Measurements from ENCODE around the gene SPEF2.

Gene SPEF2

DNA sequence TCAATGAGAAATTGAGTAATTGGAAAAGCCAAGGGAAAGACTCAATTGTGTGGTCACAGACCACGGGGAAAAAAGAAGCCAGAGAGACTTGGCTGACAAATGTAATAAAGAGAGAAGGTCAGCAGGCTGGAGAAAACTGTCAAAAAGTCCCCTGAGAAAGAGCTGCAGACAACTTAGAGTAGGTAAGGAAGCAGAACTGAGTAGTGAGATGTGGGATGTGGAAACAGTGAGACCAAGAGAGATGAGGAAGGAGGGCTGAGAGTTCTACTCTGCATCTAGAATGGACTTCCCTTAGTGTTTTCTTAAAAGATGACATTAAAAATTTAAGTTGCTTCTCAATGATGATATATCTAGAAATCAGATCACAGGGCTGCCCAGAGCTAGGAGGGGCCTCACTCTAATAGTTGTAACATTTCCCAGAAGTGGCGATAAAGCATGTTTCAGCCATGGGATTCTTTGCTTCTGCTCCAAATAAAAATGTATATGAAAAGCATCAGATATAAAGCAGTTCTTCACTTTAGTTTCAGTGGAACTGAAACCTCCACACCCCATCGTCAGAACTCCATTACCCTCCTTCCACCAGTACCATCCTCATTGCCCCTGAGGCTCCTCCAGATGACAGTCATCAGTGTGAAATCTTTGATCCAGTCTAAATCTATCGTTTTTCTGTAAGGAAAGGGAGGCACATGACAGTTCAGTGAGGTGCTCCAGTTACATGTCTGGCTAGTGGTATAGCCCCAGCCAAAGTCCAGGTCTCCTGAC is 80.6 kb downstream of the SPEF2 start:
- no peak for DNase-seq (ENCODE audit: low read depth in 1 of 2, low spot score in 1 of 2)

DNA sequence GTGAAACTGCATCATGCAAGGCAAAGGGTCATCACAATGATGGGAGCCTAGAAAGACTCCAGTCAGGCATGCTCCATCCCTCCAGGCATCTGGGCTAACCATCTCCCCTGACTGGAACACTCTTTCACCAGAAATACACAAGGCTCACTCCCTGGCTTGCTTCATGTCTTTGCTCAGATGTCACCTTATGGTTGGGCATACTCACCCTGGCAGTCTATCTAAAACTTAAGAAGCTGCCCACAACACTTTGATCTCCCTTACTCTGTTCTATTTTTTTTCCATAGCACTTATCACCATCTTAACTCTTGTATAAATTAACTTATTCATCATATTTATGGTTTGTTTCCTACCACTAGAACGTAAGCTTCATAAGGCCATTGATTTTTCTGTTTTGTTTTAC is 90.0 kb downstream of the SPEF2 start:
- DNase-seq (ENCODE audit: low read depth in 1 of 2, low spot score in 1 of 2) = no peak

DNA sequence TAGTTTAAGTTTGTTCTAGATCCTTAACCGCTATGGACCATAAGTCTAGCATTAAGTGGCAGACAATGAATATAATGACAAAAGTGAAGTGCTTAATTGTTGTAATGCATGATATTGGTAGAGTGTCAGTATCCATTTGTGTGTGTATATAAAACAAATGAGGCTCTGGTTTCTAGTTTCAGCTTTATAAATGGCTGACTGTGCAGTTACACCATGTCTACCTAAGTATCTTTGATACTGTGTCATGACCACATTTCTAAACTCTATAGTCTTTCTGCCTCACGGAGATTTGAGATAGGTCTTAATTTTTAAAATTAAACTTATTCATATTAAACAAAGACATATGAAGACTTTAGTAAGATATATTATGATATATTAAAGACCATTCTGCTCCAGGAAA is 92.0 kb downstream of the SPEF2 start:
- no peak for DNase-seq (ENCODE audit: low read depth in 1 of 2, low spot score in 1 of 2)

DNA sequence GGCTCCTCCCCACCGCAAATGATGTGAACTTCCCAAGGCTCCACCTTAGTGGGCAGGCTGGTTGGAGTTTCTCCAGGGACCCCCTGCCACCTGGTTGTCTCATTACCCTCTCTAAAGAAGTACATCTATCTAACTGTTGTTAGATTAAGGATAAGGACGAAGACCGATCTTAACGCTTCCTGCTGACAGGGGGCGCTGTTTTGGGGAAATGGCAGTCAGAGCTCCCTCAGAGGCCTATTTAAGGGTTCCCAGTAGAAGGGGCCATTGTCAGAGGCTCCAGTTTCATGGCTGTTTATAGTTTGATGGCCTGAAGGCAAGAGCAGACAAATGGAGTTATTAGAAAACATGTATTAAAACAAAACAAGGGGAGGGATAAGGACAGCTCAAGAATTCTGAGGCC is 100.1 kb downstream of the SPEF2 start:
- DNase-seq (ENCODE audit: low read depth in 1 of 2, low spot score in 1 of 2) = no peak

DNA sequence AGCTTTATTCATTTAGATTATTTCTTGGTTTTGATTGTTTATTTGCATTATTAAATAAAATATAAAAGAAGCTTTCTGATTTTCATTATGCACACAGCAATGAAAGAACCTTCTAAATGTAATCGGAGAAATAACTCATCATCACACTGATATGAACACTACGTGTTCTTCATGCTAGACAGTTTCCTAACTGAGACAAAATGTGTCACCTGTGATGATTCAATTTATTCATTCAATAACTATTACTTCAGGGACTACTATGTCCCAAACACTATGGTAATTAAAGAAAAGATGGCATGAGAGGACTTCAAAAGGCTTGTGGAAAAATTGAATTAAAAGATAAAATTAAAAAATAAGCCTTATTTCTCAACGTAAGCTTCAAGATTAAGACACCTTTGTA is 118.1 kb downstream of the SPEF2 start:
- DNase-seq (ENCODE audit: low read depth in 1 of 2, low spot score in 1 of 2) = no peak

DNA sequence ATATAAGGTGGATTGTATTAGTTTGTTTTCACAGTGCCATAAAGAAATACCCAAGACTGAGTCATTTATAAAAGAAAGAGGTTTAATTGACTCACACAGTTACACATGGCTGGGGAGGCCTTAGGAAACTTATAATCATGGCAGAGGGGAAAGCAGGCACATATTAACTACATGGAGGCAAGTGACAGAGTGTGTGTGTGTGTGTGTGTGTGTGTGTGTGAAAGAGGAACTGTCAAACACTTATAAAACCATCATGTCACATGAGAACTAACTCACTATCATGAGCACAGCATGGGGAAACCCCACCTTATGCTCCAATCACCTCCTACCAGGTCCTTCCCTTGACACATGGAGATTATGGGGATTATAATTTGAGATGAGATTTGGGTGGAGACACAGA is 118.6 kb downstream of the SPEF2 start:
- DNase-seq (ENCODE audit: low read depth in 1 of 2, low spot score in 1 of 2) = peak in 1 of 2 donors; percentile 18

DNA sequence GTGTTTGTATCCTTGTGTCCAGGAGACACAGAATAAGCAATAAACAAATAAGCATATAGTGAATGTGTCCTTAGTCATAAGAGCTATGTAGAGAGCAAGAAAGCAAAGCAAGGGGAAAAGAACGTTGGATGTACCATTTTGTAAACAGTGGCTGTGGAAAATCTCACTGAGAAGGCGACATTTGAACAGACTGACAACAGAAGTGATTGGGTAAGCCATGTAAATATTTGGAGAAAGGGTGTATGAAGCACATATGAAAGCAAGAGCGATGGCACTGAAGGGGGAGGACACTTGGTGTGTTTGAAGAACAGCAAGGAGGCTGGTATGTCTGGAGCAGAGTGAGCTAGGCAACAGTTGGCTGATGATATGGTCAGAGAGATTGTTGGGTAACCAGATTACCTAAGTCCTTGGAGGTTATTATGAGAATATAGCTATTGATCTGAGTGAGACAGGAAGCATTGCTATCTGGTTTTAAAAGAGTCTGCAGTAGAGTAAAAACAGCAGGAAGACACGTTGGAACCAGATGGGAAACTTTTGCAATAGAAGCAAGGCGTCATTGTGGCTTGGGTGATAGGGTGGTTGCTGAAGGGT is 123.6 kb downstream of the SPEF2 start:
- DNase-seq (ENCODE audit: low read depth in 1 of 2, low spot score in 1 of 2) = no peak

DNA sequence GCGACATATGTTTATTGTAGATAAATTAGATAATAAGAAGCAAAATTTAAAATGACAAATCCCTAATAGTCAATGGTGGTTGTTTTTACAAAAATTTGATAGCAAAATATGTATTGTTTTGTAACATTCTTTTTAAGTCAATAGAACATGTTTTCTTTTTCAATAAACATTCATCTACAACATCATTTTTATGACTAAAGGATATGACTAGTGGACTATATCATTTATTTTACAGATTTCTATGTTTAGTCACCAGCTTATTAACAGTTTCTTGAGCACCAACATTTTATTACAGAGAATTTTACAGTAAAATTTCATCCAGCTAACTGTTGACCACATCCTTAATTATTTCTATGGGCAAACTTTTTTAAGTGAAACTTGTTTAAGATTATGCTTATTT is 124.3 kb downstream of the SPEF2 start:
- no peak for DNase-seq (ENCODE audit: low read depth in 1 of 2, low spot score in 1 of 2)

DNA sequence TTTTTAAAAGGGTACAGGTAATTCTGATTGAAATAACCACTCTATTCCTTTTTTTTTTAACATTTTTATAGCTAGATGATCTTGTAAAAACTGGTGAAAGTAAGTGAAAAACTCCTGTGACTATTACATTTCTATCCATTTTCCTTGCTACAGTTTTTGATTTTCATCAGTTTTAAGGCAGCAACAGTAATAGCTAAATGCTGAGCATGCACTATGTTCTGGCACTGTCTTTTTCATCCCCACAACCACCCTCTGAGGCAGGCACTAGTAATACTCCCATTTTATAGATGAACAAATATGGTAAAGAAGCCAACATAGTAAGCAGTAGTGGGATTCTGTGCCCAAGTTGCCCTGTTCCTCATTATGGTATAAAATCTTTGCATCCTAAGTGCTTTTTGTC is 126.0 kb downstream of the SPEF2 start:
- no peak for DNase-seq (ENCODE audit: low read depth in 1 of 2, low spot score in 1 of 2)

DNA sequence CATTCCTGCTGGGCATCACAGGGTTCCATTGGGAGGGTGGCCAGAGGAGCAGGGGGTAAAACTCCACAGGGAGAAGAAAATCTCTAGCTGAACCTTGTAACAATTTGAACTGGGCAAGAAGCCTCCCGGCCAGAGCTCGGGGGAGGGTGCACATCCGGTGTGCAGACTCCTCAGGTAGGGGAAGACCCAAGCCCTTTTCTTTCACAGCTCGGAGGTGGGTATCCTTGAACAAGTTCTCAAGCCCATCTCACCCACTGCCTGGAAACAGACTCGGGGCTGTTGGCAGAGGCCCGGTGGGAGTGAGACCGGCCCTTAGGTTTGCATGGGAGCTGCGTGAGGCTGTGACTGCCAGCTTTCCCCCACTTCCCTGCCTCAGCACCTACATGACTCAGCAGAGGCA is 127.5 kb downstream of the SPEF2 start:
- DNase-seq (ENCODE audit: low read depth in 1 of 2, low spot score in 1 of 2) = no peak

DNA sequence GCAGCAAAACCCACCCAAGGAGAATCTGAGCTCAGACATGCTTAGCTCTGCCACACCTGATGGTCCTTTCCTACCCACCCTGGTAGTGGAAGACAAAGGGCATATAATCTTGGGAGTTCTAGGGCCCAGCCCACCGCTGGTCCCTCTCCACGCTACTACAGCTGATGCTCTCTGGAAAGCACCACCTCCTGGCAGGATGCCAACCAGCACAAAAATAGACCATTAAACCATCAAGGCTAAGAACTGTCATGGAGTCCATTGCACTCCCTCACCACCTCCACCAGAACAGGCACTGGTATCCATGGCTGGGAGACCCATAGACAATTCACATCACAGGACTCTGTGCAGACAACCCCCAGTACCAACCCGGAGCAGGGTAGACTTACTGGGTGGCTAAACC is 128.0 kb downstream of the SPEF2 start:
- no peak for DNase-seq (ENCODE audit: low read depth in 1 of 2, low spot score in 1 of 2)

DNA sequence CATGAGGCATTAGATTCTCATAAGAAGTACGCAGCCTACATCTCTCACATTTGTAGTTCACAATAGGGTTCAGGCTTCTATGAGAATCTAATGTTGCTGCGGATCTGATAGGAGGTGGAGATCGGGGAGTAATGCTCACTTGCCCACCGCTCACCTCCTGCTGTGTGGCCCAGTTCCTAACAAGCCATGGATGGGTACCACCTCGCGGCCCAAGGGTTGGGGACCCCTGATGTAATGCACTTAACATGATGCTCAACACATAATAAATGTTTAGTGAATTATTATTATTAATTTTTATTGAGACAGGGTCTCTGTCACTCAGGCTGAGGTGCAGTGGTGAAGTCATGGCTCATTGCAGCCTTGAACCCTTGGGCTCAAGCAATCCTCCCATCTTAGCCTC is 134.3 kb downstream of the SPEF2 start:
- DNase-seq (ENCODE audit: low read depth in 1 of 2, low spot score in 1 of 2) = no peak

DNA sequence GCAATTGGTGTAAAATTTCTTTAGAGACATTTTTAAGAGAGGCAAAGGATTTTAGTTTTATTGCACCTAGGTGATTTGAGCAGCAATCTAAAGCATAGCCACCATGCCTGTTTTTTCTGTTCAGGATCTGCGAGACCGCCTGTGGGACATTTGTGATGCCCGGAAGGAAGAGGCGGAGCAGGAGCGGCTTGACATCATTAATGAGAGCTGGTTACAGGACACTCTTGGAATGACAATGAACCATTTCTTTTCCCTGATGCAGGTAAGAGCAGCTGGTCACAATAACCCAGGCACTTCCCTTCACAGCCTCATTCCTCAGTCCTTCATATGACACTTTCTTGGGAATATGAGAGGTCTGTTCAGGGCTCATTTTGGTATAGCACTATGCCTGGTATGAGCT is 135.8 kb downstream of the SPEF2 start:
- no peak for DNase-seq (ENCODE audit: low read depth in 1 of 2, low spot score in 1 of 2)

DNA sequence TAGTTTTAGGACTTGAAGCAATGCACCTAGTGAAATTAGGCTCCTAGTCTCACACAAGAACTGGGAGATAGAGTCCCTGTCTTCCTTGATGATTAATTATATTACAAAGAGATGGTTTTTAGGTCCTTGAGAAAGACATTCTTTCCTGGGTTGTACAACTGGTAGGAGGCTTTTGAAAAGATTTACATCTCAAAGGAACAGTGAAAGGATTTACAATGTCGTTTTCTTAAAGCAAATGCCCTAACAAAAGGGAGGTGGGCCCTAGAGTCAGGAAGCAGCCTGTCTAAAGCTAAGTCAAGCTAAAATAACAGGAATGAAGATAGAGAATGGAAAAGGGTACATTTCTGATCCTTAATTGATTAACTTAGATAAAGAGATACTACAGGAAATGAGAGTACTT is 136.8 kb downstream of the SPEF2 start:
- no peak for DNase-seq (ENCODE audit: low read depth in 1 of 2, low spot score in 1 of 2)

DNA sequence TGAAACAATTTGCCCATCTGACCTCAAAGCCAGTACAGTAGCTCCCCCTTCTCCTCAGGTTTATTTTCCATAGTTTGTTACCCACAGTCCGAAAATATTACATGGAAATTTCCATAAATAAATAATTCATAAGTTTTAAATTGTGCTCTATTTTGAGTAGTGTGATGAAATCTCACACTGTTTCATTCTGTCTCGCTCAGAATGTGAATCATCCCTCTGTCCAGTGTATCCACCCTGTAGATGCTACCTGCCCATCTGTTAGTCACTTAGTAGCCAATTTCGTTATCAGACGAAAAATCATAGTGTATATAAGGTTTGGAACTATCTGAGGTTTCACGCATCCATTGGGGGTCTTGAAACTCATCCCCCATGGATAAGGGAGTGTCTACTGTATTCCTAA is 138.3 kb downstream of the SPEF2 start:
- no peak for DNase-seq (ENCODE audit: low read depth in 1 of 2, low spot score in 1 of 2)

DNA sequence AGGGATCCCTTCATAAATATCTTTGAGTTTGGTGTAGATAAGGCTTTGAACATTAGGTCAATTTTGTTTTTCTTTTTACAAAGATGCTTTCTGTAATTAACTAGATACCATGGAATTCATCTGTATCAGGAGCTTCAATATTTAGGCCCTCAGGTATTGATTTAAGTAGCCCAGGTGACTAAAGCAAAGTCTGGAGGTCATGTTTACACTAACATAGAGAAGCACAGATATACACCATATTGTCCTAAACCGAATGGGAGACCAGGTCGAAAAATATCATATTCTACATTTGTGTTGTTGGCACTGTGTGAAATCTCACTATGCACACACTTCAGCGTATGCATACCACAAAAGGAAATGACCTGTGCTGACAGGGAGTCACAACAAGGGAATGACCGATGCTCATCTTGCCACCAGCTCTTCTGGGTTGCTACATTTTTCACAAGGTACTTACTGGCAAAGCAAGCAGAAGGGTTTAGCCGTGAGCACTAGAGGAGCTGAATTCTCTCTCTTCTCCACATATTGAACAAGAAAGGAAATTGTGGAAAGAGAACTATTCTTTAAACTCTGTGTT is 140.6 kb downstream of the SPEF2 start:
- DNase-seq (ENCODE audit: low read depth in 1 of 2, low spot score in 1 of 2) = no peak

DNA sequence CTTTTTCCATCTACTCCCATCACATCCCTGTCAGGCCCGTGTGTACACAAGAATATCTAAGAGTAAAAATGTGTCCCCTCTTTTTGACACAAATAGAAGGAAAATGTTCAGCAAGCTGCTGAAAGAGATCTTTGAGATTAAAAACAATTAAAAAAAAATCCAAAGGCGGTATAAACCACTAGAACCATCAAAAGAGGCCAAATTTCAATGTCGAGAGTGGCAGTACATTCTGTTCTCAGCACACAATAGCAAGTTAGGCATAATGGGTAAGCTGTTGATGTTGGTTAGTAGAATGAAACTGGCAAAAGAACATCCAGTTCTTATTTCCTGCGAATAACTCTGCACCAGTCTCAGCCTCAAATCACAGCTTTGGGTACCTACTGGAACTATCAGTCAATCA is 143.9 kb downstream of the SPEF2 start:
- no peak for DNase-seq (ENCODE audit: low read depth in 1 of 2, low spot score in 1 of 2)

DNA sequence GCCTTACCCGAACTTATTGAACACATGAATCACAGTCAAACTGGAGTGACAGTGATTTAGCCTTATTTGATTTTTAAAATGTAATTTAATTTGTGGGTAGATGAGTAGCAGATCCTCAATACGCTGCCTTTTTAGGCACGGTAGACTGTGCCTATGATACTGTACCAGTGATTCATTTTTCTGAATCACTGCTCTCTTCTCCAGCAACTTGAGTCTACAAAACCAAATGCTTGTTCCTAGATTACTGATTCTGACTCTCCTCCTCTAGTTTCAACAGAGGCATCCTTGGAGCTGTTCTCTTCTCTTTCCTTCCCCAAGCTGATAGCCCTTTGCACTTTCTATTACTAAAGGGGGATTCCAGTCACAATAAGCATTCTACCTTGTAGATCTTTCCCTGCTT is 144.7 kb downstream of the SPEF2 start:
- DNase-seq (ENCODE audit: low read depth in 1 of 2, low spot score in 1 of 2) = no peak

DNA sequence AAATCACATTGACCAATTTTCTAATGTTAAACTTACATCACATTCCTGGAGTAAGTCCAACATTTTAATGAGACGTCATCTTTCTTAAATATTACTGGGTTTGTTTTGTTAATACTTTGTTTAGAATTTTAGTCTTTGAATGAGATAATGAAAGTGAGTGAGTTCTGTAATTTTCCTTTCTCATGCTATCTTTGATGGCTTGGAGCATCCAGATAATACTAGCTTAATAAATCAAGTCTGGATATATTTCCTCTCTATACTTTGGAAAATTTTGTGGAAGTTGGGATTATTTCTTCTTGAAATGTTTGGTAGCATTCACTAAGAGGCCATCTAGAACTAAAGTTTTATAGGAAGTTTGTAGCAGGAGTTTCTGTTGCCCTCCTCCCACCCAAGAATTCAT is 148.3 kb downstream of the SPEF2 start:
- DNase-seq (ENCODE audit: low read depth in 1 of 2, low spot score in 1 of 2) = no peak

DNA sequence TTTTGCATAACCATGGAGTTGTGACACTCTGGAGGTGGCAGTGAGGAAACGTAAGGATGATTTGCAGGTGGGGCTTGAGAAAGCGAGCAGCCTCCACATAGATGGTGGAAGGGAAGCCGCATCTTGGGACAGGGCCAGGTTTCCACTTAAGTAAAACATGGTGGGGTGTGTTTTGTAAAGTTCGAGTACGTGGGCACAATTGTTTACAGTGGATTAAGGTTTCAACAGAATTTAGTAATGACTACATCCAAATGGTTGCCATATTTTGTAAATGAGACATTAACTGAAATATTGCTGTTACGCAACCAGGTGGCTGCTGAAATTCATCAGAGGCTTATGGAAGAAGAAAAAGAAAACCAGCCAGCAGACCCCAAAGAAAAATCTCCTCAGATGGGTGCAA is 153.6 kb downstream of the SPEF2 start:
- DNase-seq (ENCODE audit: low read depth in 1 of 2, low spot score in 1 of 2) = no peak

DNA sequence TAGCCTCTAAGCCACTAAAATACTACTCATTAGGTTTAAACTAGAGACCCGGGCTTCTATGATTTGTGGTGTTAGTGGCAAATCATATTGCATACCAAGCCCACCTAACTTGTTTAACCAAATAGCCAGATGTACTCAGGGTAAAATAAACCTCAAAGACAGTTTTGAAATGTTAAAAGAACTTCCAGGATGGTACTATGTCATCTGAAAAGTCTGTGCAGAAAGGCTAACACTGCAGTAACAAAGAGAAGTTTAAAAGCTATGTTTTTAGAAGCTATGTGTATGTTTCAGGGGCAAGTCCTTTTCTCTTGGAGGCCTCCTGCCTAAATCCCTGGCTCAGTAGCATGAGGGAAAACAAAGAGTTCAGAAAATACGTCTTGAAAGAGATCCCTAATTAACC is 154.2 kb downstream of the SPEF2 start:
- no peak for DNase-seq (ENCODE audit: low read depth in 1 of 2, low spot score in 1 of 2)

DNA sequence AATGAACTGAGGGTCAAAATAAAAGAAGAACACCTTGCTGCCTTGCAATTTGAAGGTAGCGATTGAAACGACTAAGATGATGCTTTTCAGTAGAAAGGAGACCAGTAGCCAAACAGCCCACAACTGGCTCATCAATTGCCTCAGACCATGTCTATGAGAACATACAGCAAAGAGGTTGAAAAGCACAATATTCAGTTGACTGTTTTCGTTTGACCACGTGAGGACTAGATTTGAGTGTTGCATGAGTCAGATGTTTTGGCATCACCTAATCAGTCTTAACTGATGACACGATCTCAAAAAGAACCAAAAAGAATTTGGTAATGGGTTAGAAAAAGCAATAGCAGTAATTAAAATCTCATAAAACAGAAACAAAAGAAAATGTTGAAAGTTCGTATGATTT is 156.3 kb downstream of the SPEF2 start:
- no peak for DNase-seq (ENCODE audit: low read depth in 1 of 2, low spot score in 1 of 2)

DNA sequence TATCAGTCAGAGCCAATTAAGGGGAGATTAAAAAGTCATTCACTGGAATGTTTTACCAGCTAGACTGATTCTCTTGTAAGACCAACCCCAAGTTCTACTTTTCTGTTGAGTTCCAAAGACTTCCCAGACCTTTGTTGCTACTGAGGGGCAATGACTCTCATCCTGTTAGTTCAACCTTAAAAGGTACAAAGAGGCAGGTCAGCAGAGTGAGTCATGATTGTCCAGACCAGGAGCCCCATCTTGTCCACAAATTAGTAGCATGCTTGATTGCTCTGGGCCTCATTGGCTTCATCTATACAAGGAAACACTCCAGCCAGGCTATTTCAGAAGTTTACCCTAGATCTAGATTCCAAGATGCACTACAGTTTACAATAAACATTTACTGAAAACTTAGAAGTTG is 159.1 kb downstream of the SPEF2 start:
- no peak for DNase-seq (ENCODE audit: low read depth in 1 of 2, low spot score in 1 of 2)
